GM08714 (cell line): Measurements from ENCODE around the gene DYNLT5.
"Not testable (repeated sequence)": the region's sequence is repeated elsewhere in the genome, so short reads cannot be mapped to it uniquely, and the experiment has no call there.

Experiments used
- H3K4me3 ChIP-seq: fragments of 200-500 bp; sonication (Bioruptor generic); 2 replicates; pipeline ENCODE4 v1.5.1; 2014; ENCODE audit warnings: mild to moderate bottlenecking, low read length, inconsistent platforms
- ZNF274 ChIP-seq: IDR thresholded peaks from 2 replicates; pipeline ENCODE4 v1.6.1; 2012; ENCODE audit warnings: mild to moderate bottlenecking, low read depth, low read length

Gene DYNLT5

DNA sequence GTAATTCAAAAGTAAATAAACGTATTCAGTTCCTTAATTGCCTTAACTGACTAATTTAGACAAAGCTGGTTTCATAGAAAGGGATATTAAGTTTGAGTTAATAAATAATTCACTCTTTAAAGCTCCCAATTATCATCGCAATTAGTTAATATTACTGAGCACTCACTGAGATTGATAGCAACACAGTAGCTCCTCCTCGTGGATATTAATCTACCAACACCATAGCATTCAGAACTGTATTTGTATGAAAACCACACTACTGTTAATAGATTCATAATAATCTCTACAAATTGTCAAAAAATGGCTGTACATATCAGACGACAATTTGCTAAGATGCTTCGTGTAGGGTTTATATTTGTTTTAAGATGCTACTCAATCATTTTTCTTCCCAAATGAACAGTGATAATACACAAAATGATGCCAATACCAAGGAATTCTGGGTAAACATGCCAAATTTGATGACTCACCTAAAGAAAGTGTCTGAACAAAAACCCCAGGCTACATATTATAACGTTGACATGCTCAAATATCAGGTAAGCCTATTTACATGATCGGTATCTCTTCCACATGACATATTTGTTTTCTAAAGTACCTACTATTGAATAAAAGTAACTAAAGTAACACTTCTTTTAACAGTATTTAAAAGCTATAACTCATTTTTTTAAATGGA is 18.8 kb upstream of the DYNLT5 start:
- no peak overlapping the region for H3K4me3 ChIP-seq
- no peak for TF ChIP-seq ZNF274

DNA sequence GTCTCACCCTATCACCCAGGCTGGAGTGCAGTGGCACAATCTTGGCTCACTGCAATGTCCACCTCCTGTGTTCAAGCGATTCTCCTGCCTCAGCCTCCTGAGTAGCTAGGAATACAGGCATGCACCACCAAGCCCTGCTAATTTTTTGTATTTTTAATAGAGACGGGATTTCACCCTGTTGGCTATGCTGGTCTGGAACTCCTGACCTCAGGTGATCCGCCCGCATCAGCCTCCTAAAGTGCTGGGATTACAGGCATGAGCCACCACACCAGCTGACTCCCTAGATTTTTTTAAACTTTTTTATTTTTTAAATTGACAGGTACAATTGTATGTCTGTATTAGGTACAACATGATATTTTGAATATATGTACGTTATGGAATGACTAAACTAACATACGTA is 17.7 kb upstream of the DYNLT5 start:
- not testable (repeated sequence) for H3K4me3 ChIP-seq

- TF ChIP-seq ZNF274: no peak
- no peak overlapping the region for H3K4me3 ChIP-seq
Measured at GRCh38 chr1:66737836-66738235, 14.4 kb upstream of the DYNLT5 start.

- TF ChIP-seq ZNF274: no peak
- H3K4me3 ChIP-seq: no peak overlapping the region
Measured at GRCh38 chr1:66739401-66740157, 12.7 kb upstream of the DYNLT5 start.

GRCh38 chr1:66745451-66745850 is 6.8 kb upstream of the DYNLT5 start:
- no peak for TF ChIP-seq ZNF274
- no peak overlapping the region for H3K4me3 ChIP-seq

DNA sequence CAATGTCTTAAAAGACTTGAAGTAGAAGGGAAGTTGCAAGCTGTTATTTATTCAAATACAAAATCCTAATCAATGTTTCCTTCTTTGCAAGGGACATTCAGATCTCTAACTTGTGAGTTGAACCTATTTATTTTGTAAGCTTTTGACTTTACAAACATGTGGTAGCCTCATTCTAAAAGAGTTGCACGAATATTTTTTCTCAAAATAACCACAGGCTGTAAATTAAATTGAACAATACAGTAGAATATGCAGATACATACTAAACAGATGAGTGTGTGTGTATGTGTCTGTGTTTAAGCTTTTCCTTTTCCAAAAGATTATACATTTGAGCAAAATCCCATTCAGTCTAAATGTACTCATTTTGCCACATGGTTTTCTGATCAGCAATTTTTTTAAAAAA is 4.8 kb upstream of the DYNLT5 start:
- H3K4me3 ChIP-seq: no peak overlapping the region
- no peak for TF ChIP-seq ZNF274

DNA sequence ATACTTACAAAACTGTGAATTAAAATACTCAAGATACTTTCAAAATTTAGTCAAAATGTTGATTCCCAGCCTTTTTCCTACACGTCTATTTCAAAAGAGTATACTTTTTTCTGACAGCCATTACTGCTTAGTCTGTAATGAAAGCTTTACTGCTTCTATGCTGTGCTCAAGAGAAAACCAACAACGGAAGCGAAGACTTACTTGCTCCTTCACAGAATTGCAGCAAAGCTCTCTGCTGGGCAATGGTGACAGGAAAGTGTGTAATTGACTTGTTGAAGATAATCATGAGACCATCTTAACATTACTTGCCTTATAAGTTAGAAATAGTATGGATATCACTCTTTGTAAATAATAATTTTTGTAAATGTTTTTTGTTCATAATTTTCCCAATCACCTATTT is 1.7 kb upstream of the DYNLT5 start:
- H3K4me3 ChIP-seq: no peak overlapping the region
- TF ChIP-seq ZNF274: no peak

- no peak overlapping the region for H3K4me3 ChIP-seq
- no peak for TF ChIP-seq ZNF274
Measured at GRCh38 chr1:66751160-66751559, 1.1 kb upstream of the DYNLT5 start.

- TF ChIP-seq ZNF274: no peak
- peak overlapping the region; percentile 32; the same call in 1 of the 2 replicates for H3K4me3 ChIP-seq
Measured at GRCh38 chr1:66752671-66753371, 562 bp downstream of the DYNLT5 start.

DNA sequence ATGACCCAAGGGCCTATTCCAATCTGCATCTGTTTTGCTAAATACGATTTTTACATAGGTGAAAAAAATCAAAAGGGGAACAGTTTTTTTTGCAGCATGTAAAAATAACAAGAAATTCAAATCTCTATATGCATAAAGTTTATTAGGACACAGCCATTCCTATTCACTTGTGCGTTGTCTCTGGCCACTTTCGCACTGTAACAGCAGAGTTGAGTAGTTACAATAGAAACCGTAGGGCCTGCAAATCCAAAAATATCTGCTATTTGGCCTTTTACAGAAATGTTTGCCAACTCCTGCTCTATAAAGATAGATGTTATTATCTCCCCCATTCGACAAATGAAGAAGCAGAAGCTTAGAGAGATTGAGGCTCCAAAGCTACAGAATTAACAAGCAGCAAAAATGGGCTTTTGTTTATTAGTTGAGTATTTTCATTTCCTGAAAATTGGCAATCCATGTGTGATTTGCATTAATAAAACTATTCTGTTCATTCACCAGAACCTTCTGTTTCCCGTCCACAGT is 5.5 kb downstream of the DYNLT5 start:
- no peak overlapping the region for H3K4me3 ChIP-seq
- TF ChIP-seq ZNF274: no peak

- TF ChIP-seq ZNF274: no peak
- H3K4me3 ChIP-seq: no peak overlapping the region
Measured at GRCh38 chr1:66758241-66758755, 6.0 kb downstream of the DYNLT5 start.

DNA sequence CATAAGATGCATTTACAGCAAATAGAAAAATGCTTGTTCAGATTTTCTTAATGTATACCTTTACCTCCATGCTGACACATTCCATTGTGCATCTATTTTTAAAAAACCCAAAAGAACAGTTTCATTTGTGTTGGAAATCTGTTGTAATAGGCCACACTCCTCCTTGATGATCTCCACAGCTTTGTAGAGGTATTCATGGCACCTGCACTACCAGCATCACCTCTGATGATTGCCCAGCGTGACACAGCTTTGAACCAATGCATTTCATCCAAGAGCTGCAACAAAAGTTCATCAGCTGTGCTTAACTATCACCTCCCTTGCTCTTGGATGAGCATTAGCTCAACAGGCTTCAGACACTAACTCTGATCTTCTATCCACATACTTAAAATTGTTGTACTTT is 8.2 kb downstream of the DYNLT5 start:
- TF ChIP-seq ZNF274: no peak
- no peak overlapping the region for H3K4me3 ChIP-seq

DNA sequence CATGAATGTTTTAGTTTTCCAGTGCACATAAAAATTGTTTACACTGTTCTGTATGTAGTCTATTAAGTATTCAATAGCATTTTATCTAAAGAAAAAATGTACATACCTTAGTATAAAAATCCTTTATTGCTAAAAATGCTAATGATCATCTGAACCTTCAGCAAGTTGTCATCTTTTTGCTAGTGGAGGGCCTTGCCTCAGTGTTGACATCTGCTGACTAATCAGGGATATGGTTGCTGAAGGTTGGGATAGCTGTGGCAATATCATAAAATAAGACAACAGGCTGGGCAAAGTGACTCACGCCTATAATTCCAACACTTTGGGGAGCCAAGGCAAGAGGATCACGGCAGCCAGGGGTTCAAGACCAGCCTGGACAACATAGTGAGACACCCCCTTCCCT is 9.0 kb downstream of the DYNLT5 start:
- H3K4me3 ChIP-seq: no peak overlapping the region
- no peak for TF ChIP-seq ZNF274

- H3K4me3 ChIP-seq: no peak overlapping the region
- TF ChIP-seq ZNF274: no peak
Measured at GRCh38 chr1:66764994-66765578, 12.8 kb downstream of the DYNLT5 start.
